Mesodermal cell (in vitro differentiated cells): ENCODE results near the gene NAB2.

Experiments
- H3K27ac ChIP-seq: 2 replicates; pipeline ENCODE4 v1.7.0; 2013; ENCODE audit warnings: mild to moderate bottlenecking, low read depth, low read length, moderate library complexity; ENCODE audit not compliant: severe bottlenecking
- H3K36me3 ChIP-seq: 2 replicates; pipeline ENCODE4 v1.7.1; 2013; ENCODE audit warnings: mild to moderate bottlenecking, low read length, moderate library complexity; ENCODE audit not compliant: control insufficient read depth, insufficient read depth
- H3K4me1 ChIP-seq: one replicate; pipeline ENCODE4 v1.7.1; 2013; ENCODE audit warnings: mild to moderate bottlenecking, low read length; ENCODE audit not compliant: insufficient read depth, control insufficient read depth, poor library complexity, severe bottlenecking
- H3K4me3 ChIP-seq: 2 replicates; pipeline ENCODE4 v1.7.0; 2013; ENCODE audit warnings: low read length, control low read depth, mild to moderate bottlenecking; ENCODE audit not compliant: insufficient read depth, poor library complexity, severe bottlenecking; ENCODE audit errors: extremely low read depth
- H3K9me3 ChIP-seq: 2 replicates; pipeline ENCODE4 v1.7.1; 2013; ENCODE audit warnings: mild to moderate bottlenecking, low read length, moderate library complexity; ENCODE audit not compliant: control insufficient read depth
- WGBS, 2 experiments: methylation state at CpG; one replicate each; pipeline ENCODE4 v1.1.5; 2013; ENCODE audit warnings: missing lambda C conversion rate in 2 of 2; ENCODE audit not compliant: insufficient coverage in 2 of 2; 5-methylcytosine and 5-hydroxymethylcytosine counted together

The NAB2 gene

DNA sequence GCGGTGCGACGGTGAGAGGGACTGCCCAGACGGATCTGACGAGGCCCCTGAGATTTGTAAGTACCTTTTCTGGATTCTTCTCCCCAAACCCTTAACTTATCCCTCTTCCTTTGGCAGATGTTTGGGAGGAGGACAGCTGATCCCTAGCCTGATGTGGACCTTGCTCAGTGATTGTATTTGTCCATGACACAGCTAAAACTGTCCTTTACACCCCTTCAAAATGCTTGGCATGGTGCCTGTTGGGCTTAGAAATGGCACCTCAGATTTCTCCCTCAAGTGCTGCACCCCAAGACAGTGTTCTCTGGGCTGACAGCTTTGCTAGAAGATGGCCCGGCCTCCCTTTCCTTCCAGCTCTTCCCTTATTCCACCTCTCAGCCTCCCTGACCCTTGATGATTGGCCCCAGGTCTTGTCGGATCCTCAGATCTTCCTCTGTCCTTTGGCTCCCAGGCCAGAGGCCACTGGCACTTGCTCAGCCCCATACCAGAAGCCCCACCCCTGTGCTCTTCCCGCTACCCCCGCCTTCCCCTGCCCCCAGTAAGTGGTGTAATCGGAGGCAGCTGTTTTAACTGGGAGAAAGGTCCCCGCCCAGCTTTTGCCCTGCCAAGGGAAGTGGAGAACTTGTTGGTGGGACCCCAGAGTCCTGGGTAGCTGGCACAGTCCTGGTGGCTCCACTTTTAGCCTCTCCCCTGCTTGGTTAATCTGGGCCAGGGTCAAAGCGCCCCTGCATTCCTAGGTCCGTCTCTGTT lies 49.8 kb downstream of the NAB2 start:
- H3K27ac ChIP-seq = no peak overlapping the region
- H3K4me1 ChIP-seq = peaks cover 41% of the 10 kb centered on the region
- H3K9me3 ChIP-seq = no peaks in the 10 kb centered on the region
- H3K36me3 ChIP-seq = peaks cover 62% of the 10 kb centered on the region
- 86 to 95% methylated on average over 9 to 13 of the region's 13 CpGs for WGBS, 2 experiments
- no peak overlapping the region for H3K4me3 ChIP-seq

DNA sequence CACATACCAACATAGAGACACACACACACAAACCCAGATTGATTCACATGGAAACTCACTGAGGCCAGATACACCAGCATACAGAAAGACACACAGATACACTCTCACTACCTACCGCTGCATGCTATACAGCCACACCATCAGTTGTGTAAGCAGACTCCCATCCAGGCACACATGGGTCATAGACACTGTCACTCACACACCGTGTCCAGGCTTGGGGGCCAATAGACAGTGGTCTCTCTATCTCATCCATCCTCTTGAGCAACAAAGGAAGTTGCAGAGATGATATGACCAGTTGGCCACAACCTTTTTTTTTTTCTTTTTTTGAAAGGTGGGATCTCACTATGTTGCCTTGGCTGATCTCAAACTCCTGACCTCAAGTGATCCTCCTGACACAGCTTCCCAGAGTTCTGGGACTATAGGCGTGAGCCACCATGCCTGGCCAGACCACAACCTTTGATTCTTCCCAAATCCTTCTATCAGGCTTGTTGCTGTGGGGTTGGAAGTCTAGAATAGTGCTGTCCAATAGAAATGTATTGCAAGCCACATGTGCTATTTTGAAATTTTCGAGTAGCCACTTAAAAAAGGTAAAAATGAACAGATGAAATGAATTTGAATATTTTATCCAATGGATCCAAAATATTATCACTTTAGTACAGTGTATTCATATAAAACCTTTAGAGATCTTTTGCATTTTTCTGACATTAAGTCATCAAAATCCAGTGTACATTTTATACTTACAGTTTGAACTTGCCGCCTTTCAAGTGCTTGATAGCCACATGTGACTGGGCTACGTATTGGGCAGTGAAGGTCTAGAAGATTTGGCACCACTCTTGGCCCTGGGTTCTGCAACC lies 51.1 kb downstream of the NAB2 start:
- Histone ChIP-seq H3K27ac (no peak overlapping the region), H3K36me3 (peaks cover 76% of the 10 kb centered on the region), H3K4me1 (peaks cover 28% of the 10 kb centered on the region), H3K4me3 (no peak overlapping the region), H3K9me3 (no peaks in the 10 kb centered on the region)
- 93 to 94% methylated on average over 2 to 4 of the region's 6 CpGs for WGBS, 2 experiments

DNA sequence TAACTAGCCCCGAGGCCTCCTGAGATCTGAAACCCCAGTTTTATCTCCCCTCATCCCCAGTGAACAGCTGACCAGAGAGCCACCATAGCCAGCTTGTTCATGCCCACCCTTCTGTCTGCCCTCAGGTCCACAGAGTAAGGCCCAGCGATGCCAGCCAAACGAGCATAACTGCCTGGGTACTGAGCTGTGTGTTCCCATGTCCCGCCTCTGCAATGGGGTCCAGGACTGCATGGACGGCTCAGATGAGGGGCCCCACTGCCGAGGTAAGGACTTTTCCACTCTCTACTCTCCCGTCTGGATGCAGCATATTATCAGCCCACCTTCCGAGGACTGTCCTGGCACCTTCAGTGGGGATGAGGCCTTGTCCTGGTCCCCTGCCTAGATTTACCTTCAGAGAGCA lies 52.3 kb downstream of the NAB2 start:
- Histone ChIP-seq H3K4me3 (no peak overlapping the region), H3K27ac (no peak overlapping the region), H3K9me3 (no peaks in the 10 kb centered on the region), H3K36me3 (peaks cover 88% of the 10 kb centered on the region), H3K4me1 (peaks cover 27% of the 10 kb centered on the region)
- 77 to 98% methylated on average over 6 to 7 of the region's 8 CpGs for WGBS, 2 experiments

DNA sequence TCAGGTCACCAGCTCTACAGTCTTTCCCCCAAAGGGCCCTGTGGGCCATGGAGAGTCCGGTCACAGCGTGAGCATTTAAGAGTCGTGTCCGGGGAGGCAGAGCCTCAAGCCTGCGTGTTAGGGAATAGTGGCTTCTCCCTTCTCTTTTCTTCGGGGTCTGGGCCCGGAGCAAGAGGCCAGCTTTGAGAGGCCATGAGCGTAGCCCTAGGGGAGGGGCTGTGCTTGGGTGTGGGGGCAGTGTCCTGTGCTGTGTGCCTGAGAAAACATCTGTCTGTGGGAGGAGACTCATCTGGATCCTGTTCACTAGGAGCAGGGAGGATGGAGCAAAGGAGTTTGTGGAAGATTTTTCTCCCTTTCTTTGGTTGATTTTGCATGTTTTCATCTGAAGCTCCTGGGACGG lies 53.2 kb downstream of the NAB2 start:
- Histone ChIP-seq H3K9me3 (no peaks in the 10 kb centered on the region), H3K4me1 (peaks cover 32% of the 10 kb centered on the region), H3K27ac (peak overlapping the region; percentile 5), H3K36me3 (peaks cover 96% of the 10 kb centered on the region), H3K4me3 (no peak overlapping the region)
- 89 to 93% methylated on average over 7 to 8 of the region's 9 CpGs for WGBS, 2 experiments

DNA sequence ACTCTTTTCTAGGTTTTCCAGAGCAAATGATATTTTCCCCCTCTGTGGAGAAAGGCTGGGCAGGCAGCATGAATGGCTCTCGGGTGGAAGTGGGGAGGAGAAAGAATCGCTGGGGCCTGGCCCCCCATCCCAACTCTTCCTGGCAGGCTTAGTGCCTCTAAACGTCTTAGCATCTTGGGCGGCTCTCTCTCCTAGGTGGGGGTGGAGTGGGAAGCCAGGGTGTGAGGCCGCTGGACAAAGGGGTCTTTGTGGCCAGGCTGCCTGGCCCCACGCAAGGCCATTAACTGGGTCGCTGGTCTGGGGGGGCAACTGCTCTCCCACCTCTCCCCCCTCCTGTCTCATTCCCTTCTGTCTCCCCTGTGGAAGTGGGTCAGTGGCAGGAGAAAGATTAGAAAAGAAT lies 53.8 kb downstream of the NAB2 start:
- peaks cover 94% of the 10 kb centered on the region for H3K36me3 ChIP-seq

DNA sequence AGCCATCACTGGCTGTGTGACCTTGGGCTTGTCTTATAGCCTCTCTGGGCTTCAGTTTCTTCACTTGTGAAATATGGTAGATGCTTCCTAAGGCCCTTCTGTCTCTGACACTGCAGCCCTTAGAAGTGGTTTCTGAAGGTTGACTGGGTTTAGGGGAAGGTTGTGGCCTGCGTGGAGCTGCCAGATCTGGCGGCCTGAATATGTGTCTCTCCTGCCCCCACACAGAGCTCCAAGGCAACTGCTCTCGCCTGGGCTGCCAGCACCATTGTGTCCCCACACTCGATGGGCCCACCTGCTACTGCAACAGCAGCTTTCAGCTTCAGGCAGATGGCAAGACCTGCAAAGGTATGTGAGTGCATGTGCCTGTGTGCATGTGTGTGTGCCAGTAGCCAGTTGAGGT lies 54.5 kb downstream of the NAB2 start:
- Histone ChIP-seq H3K4me1 (peaks cover 44% of the 10 kb centered on the region), H3K9me3 (no peaks in the 10 kb centered on the region), H3K4me3 (no peak overlapping the region), H3K36me3 (peaks cover 94% of the 10 kb centered on the region), H3K27ac (no peak overlapping the region)
- WGBS, 2 experiments = 100% methylated on average over 2 to 3 of the region's 4 CpGs

More for the DNA sequence above, 53.8 kb downstream of the NAB2 start:
- H3K9me3 ChIP-seq = no peaks in the 10 kb centered on the region
- H3K4me3 ChIP-seq = no peak overlapping the region
- H3K27ac ChIP-seq = no peak overlapping the region
- peaks cover 38% of the 10 kb centered on the region for H3K4me1 ChIP-seq
- WGBS, 2 experiments = 90% methylated on average over 2 of the region's 7 CpGs; no CpG with 5 or more reads in 1 of the 2 experiments
